Measurements from ENCODE around the gene FBXL16.
"Not testable (repeated sequence)": the region's sequence is repeated elsewhere in the genome, so short reads cannot be mapped to it uniquely, and the experiment has no call there.

FBXL16 gene

DNA sequence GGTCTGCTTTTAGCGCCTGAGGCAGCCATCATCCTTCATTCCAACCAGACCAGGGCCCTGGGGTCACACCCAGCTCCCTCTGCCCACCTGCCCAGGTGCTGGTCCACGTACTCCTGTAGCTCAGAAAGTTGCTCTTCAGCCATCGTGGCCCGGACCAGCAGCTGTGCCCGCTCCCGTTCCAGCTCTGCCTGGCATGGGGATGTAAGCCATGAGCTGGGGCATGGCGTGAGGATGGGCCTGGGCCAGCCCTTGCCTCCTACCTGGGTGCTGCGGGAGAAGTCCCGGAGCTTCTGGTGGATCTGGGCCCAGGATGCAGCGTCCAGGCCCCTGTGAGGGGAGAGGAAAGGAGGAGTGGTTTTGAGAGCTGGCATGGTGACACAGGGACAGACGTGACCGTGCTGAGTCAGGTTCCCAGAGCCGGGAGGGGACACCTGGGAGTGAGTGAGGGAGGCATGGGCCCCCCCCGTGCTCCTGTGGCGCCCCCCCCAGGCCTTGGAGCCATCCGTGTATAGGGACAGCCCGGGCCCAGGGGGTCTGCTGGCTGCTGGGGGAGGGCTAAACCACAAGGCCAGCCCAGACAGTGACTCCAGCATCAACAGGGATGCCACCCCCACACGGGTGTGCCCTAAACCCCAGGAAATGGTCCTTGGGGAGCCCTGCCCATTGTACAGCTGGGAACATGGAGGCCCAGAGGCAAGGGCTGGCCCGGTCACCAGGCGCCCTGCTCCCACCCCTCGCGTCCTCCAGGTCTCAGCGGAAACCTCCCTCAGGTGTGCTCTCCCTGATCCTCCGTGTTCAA lies 17.4 kb upstream of the FBXL16 start:
- no peak for DNase-seq

DNA sequence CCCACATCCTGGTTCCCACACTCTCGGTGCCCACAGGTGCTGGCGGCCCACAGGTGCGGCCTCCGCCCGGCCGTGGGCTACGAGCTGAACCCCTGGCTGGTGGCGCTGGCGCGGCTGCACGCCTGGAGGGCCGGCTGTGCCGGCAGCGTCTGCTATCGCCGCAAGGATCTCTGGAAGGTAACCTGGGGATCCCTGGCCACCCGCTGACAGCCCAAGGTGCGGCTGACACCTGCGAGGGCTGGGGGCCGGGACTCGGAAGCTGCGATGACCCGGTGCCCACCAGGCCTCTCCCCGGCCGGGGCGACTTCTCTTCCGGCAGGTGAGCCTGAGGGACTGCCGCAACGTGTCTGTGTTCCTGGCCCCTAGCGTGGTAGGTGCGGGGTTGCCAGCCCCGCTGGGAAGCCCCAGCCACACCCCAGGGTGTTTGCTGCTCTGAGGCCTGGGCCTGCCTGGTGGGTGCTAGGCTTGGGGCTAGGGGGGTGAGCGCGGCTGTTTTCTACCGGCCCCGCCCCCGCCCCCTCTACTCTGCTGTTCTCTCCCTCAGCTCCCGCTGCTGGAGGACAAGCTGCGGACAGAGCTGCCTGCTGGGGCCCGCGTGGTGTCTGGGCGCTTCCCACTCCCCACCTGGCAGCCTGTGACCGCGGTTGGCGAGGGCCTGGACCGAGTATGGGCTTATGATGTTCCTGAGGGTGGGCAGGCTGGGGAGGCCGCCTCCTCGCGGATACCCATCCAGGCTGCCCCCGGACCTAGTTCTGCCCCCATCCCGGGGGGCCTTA lies 16.4 kb upstream of the FBXL16 start:
- DNase-seq: no peak

DNA sequence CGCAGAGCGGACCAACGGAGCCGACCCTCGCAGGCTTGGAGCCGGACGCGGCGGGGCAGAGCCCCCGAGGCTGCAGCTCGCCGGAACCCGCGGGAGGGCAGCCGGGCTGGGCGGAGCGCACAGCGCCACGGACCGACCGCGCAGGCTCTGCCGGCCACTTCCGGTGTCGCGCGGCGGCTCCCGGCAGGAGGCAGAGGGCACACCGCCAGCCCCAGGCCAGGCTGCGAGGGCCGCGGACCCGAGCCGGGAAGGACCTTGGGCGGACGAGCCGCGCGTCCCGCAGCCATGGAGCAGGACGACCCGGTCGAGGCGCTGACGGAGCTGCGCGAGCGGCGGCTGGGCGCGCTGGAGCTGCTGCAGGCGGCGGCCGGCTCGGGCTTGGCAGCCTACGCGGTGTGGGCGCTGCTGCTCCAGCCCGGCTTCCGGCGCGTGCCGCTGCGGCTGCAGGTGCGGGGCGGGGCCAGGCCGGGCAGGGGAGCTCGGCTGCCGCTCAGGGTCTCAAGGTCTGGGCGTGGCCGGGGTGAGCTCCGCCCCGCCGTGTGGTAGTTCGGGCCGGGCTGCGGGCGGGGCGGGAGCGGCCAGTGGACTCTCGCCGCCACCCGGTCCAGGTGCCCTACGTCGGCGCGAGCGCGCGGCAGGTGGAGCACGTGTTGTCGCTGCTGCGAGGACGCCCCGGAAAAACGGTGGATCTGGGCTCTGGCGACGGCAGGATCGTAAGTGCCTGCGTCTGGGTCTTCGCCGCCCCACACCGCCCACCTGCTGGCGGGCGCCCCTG lies 15.6 kb upstream of the FBXL16 start, which contains the start of gene ANTKMT:
Gene ANTKMT, plus strand, starts transcription at position 157 of the 775 bp plus-strand sequence. Its CDS starts 129 bp downstream, at position 286.
- peak; percentile 76 for DNase-seq

DNA sequence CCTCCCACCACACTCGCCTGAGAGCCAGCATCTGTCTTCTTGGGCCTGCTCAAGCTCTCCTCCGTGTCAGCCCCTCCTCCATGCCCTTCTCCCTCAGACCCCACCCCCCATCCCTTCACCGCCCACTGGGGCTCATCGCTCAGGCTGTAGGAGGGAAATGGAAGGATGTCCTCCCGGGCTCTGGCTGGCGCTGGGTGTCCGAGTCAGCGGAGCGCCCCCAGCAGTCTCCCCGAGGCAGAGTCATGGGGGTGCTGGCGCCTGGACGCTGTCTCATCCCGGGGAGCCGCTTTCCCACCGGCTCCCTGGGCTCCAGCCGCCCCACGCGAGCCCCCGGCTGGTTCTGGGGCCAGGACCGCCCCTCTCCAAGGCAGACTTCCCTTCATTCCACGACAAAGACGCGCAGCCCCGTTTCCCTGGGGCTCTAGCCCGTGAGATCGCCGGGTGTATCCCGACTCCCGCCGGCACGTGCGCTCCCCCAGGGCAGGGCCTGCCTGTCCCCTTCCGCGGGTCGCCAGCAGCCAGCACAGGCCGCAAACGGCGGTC lies 14.9 kb upstream of the FBXL16 start:
- DNase-seq: peak; percentile 74

DNA sequence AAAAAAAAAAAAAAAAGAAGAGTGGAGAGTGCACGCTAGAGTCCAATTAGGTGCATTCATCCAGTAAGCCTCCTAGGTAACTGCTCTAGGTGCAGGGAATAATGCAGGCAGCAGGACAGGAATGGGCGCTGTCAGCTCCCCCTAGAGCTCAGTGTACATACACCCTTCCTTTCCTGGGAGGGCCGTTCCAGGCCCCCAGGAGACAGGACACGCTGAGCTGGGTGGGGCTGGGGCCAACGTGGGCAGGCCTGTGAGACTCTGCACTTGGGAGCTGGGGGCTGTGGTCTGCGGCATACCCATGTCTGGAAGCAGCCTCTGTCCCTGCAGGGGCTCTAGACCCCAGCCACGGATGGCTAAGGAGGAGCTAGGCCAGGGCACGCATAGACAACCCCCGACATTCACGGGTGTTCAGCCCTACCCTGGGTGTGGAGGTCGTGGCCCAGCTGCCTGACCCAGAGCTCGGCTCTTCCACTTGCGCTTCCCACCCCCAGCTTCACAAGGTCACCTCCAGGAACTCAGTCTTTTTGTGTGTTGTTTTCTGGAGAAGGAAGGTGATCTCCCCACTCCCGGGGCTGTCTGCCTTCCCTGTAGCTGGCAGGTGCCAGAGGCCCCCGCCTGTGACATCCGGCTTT lies 14.3 kb upstream of the FBXL16 start:
- no peak for DNase-seq

DNA sequence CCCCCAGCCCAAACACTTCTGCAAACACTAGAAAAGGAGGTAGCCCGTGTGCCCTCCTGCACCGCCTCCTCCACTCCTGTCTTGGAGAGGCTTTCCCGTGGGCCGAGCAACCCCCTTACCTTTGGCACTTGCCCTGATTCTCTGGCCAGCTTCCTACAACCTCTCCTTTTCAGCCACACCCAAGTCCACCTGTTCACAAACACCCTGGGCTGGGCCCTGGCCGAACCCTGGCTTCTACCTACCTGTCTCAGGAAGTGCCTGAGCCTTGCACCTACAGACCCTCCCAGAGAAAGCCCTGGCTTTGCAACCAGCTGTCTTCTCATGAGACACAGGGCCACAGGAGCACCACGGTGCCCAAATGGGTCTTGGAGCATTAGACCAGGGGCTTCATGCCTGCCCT lies 13.3 kb upstream of the FBXL16 start:
- no peak for DNase-seq

DNA sequence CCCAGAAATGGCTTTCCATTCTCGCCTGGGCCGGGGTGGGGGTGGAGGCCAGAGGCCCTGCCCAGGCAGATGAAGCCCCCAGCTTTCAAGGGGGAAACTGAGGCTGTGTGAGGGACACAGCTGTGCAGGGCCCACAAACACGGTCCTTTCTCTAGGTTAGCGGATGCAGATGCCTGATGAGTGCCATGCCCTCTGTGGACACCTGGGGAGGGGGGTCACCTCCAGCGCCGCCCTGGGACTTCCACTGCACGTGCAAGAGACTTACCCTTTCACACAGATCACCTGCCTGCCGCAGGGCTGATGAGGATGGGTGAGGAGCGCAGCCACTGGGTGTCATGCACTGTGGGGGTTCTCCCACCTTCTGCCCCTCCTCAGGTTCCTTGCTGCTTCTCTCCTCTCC lies 12.8 kb upstream of the FBXL16 start:
- DNase-seq: no peak

DNA sequence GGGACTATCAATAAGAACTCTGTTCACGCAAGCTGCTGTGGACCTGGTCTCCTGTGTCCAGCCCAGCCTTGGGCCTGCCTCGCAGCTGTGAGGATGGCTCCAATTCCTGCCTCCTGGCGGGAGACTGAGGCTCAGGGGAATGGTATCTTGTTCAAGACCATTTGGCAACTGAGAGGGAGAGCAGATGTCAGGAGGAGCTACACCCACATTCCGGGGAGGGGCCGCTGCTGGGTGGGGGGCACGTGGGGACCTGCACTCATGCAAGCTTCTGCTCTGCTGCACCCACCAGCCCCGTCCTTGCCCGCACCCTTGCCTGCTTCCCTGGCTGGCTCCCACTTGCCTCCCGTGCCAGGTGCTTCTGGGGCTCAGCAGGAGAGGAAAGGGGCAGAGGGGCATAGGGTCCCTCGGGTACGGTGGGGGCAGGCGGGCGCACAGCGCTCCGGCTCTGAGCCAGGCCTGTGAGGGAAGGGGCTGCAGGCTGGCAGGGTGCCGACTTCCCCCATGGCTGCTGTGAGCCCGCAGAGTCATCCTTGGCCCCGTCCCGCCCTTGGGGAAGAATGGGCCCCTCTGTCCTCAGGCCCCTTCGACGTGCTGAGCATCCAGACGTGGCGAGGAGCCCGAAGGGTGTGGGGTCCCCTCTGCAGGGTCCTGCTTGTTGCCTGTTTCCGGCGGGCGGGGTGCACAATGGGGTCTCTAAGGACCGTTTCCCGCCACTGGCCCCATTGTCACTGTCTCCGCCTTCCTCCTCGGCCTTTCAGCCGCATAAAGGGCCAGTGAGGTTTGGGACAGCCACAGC lies 12.0 kb upstream of the FBXL16 start:
- DNase-seq: no peak

DNA sequence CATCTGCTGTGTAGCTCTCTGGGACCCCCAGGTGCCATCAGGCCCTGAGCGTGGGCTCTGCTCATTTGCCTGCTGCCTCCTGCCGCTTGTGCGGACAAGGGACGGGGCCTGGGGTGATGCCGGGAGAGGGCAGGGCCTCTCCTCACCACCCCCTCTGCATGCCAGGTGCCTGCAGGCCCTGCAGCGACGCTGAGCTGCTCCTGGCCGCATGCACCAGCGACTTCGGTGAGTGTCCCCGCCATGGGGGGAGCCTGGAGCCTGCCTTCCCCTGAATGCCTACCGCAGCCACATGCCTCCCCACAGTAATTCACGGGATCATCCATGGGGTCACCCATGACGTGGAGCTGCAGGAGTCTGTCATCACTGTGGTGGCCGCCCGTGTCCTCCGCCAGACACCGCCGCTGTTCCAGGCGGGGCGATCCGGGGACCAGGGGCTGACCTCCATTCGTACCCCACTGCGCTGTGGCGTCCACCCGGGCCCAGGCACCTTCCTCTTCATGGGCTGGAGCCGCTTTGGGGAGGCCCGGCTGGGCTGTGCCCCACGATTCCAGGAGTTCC lies 11.2 kb upstream of the FBXL16 start:
- DNase-seq: no peak

DNA sequence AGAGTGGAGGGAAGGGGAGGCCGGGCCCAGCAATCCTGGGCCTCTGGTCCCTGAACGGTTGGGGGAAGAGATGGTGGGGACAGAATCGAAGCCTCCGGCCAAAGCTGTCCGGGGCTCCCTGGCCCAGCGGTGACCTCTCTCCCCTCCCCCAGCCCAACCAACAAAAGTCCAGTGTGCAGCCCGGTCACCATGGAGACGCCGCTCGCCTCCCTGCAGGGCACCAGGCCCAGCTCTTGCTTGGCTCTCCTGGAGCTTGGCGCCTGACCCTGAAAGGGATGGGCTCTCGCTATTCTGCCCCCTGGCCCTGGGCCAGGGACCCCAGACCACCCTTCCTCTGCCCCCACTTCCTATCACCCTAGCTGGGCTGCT lies 10.6 kb upstream of the FBXL16 start:
- DNase-seq: no peak

DNA sequence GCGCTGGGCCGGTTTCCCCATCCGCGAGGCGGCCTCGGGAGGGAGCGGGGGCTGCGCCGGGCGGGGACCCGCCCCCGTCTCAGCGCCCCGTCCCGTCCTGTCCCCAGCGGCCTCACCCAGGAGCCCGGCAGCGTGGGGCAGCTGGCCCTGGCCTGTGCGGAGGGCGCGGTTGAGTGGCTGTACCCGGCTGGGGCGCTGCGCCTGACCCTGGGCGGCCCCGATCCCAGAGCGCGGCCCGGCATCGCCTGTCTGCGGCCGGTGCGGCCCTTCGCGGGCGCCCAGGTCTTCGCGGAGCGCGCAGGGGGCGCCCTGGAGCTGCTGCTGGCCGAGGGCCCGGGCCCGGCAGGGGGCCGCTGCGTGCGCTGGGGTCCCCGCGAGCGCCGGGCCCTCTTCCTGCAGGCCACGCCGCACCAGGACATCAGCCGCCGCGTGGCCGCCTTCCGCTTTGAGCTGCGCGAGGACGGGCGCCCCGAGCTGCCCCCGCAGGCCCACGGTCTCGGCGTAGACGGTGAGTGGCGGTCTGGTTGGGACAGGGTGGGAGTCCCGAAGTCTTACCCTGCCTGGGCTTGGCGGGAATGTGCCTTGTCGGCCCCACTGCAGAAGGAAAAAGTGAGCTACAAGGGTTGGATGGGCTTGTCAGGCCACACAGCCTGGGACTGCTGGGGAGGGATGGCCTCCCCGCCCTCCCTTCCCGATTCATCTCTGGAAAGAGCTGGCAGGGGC lies 10.0 kb upstream of the FBXL16 start:
- DNase-seq: no peak

DNA sequence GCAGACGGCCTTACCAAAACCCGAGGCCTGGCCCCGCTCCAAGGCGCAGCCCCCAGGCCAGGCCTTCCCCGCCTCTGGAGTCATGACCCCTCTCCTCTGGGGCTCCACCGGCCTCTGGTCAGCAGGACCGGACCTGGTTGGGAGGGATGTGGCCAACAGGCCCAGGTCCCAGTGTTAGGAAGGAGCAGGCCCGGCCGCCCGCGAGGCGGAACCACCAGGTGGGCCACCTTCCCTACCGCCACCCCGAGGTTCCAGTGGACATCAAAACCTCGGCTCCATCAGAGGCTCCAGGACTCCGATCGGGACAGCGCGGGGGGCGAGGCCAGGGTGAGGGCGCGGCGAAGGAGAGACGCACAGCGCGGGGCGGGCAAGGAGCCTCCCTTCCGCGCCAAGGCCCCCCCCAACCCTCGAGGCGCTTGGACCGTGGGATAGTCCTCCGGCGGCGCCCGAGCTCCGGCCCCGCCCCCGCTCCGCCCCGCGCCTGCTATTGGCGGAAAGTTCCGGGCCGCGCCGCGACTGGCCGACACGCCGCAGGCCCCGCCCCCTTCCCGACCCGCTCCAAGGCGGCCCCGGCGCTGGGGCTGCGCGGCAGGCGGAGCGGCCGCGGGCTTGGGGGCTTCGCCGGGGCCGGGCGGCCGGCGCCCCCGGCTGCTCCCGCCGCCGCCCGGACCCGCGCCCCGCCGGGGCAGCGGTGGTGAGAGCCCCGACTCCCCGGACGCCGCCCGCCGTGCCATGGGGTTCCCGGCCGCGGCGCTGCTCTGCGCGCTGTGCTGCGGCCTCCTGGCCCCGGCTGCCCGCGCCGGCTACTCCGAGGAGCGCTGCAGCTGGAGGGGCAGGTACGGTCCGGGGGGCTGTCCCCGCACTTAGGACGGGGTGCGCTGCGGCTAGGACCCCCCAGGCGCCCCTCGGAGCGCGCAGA lies 9.2 kb upstream of the FBXL16 start, which contains the start of gene METRN:
Gene METRN, plus strand, starts transcription at position 561 of the 919 bp plus-strand sequence. Its CDS starts 172 bp downstream, at position 733.
- peak; percentile 33 for DNase-seq

DNA sequence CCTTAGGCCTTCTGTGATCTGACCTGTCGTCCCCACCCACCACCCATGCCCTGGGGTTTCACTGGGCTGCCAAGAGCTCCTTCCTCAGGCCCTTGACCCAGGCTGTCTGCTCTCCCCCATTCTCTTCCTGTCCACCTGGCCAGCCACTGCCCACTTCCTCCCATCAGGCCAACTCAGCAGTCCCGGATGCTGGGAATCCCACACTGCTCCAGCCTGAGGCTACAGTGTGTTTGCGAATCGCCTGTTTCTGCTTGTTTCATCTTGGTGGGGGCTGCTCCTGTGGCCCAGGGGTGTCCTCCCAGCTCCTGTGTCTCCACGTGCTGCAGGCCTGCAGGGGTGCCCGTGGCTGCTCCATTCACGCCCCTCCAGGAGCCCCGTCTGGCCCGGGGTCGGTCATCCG lies 8.5 kb upstream of the FBXL16 start:
- no peak for DNase-seq

DNA sequence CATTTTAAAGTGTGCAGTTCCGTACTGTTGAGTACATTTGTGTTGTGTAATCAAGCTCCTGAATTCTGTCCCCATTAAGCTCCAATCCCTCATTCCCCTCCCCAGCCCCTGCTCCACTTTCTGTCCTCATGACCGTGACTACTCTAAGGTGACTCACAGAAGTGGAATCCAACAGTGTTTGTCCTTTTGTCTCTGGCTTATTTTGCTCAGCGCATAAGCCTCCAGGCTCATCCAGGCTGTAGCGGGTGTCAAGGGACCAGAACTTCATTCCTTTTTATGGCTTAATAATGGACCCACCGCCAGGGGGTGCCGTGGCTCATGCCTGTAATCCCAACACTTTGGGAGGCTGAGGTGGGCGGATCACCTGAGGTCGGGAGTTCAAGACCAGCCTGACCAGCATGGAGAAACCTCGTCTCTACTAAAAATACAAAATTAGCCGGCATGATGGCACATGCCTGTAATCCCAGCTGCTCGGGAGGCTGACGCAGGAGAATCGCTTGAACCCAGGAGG lies 7.2 kb upstream of the FBXL16 start:
- DNase-seq: not testable (repeated sequence)

DNA sequence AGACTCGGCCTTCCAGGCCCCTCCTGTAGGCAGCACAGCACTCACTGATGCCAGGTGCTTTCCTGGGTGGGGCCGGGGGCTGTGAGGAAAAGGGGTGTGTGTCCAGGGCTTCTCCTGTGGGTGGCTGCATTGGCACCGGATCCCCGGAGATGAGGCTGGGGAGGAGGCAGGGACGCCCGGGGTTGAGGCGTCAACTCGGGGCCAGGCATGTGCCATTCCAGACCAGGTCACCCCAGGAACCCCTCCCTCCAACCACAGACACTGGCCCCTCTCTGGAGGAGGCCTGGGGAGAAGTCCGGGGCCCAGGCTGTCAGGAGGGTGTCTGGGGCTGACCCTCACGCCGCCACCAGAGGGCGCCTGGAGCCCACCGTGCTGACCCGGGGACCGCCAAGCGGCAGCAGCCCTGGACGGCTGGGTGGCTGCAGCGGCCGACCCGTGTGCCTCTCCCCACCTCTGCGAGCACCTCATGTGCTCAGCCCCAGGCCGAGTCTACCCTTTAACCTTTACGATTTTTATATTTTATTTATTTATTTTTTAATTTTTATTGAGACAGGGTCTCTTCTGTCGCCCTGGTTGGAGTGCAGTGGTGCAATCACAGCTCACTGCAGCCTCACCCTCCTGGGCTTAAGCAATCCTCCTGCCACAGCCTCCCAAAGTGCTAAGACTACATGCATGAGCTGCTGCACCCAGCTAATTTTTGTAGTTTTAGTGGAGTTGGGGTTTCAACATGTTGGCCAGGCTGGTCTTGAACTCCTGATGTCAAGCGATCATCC lies 6.1 kb upstream of the FBXL16 start:
- no peak for DNase-seq

DNA sequence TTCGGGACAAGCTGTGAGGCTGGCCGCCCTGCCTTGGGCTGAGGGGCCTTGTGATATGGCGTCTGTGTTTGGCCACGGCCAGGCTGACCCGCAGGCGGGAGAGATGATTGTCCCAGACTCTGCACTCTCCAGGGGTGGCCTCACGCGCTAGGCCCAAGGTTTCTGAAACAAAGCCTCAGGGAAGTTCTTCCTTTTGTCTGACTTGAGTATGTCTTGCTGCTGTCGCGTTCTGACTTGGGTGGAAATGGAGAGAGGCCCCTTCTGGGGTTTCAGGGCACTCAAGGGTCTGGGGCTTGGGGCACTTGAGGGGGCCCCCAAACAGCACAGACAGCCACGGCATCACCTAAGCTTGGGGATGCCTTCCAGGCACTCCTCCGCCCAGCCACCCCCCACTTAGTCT lies 5.5 kb upstream of the FBXL16 start:
- no peak for DNase-seq

DNA sequence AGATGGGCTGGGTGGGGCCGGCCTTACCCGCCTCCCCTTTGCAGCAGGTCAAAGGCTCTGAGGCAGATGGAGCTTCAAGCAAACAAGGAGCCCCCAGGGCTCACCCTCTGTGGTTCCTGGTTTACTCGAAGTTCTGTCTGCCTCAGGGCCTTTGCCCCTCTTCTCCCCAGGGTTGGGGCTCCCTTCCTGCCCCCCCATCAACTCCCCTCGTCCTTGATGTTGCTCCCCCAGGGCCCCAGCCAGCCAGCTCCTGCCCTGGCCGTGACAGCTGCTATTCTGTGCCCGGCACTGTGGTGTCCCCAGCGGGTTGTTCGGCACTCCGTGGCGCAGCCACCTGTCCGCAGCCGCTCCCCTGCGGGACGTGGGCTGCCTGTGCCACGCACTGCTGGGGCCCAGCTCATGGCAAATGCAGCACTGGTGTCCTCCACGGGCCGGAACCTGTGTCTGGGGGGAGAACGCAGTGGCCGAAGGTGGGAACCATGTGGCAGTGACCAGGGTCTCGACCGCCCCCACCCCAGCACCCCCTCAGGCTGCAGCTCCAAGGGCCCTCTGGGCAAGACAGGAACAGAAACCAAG lies 5.0 kb upstream of the FBXL16 start:
- DNase-seq: no peak
